Muscle of arm (tissue), 14 donors: Measurements from ENCODE around the gene EGR4. TPM values are rescaled to one million over a fixed set of nuclear protein-coding genes. Genes with fewer than 3 reads are reported as not detected.
A peak's percentile ranks its signal among the peaks of the same experiment; 100 is the strongest.

Experiments
- DNase-seq: peaks from one replicate; pipeline ENCODE4 v3.0.0-alpha.2; 2013
- long read RNA-seq, 11 donors: transcript quantifications; one replicate each; lab custom pipeline, GENCODE V29; 2026
- polyA plus RNA-seq, 12 donors: library from polyadenylated mRNA; unstranded; fragments of 120-200 nt; gene quantifications; one replicate each; pipeline ENCODE4 v1.2.1, GENCODE V29; 2013; ENCODE audit not compliant: insufficient read length in 12 of 12

The EGR4 gene
- polyA plus RNA-seq: under 1 TPM in 1 of 12 donors, not detected in 11; 0.11 TPM
- long read RNA-seq, donor 1: 0 reads
- long read RNA-seq, donor 2: 0 reads
- long read RNA-seq, donor 3: 0 reads
- long read RNA-seq, donor 4: 0 reads
- long read RNA-seq, donor 5: 0 reads
- long read RNA-seq, donor 6: 0 reads
- long read RNA-seq, donor 7: 0 reads
- long read RNA-seq, donor 8: 0 reads
- long read RNA-seq, donor 9: 0 reads
- long read RNA-seq, donor 10: 0 reads
- long read RNA-seq, donor 11: 0 reads

DNA sequence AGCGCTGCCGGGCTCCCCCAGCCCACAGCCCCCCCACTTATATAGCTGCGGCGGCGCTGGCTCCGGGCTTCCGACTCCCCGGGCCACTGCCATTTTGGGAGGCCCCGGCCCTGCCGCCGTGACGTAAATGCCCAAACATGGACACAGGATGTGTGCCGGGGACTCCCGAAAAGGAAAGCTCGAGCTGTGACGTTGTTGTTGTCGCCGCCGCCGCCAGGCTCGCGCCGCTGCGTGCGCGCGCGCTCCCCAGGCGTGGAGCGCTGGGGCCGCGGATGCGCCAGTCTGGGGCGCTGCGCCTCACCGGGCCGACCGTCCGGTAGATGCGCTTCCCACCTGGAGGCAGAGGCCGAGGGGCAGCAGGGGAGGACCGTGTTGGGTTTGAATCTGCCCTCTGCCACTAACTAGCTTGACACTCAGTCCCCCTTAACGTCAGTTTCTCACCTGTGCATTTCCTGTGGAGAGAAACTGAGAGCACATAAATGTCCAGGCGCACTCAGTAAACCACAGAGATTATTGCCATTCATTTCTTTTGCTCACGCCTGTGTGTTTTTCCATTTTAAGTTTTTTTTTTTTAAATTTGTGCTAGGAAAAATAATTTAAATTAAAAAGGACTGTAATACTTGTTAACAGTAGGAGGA, at the start of gene EGR4:
TSS of gene EGR4 (minus strand) at position 15 of the 638 bp plus-strand sequence. CDS start 231 bp downstream, outside the sequence.
- no peak for DNase-seq

- DNase-seq: no peak
These were observed 47.7 kb upstream of the EGR4 start for GRCh38 chr2:73341039-73341438.

- DNase-seq: no peak
These were observed 45.9 kb upstream of the EGR4 start for GRCh38 chr2:73339201-73339600.

DNA sequence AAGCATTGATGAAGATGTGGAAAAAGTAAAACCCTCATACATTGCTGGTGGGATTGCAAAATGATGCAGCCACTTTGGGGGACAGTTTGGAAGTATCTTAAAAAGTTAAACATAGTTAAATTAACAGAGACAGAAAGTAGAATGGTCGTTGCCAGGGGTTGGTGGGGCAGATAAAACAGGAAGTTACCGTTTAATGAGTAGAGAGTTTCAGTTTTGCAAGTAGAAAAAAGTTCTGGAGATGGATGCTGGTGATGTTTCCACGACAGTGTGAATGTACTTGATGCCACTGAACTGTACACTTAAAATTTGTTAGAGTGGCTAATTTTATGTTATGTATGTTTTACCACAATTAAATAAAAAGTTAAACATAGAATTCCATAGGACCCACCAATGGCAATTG, 44.5 kb upstream of the EGR4 start:
- DNase-seq: no peak

GRCh38 chr2:73334620-73335019, 41.3 kb upstream of the EGR4 start:
- DNase-seq: no peak

GRCh38 chr2:73334045-73334444, 40.7 kb upstream of the EGR4 start:
- no peak for DNase-seq

GRCh38 chr2:73333564-73333963, 40.2 kb upstream of the EGR4 start:
- no peak for DNase-seq

DNA sequence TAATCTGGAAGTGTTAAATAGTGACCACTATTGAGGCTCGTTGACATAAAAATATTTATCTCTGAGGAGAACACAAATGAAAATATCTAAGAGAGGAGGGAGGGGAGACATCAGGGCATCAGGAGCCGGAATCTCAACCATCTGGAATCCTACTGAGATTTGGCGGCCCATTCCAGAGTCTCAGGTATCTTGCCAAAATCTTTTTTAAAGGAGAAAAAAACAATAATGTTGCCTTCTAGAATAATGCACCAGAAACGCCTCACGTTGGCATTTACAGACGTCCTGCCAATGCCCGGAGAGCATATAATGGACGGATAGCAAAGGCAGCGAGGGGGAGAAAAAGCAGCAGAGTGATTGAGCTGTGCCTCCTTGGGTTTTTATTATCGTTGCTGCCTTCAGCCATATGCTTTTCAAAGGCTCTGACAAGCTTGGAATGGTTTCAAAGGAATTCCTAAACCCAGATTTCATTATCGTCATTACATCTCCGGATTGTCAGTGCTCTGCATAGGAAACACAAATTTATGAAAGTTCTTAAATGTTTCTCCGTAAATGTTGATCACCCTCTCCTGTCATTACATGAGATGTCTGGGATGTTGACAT, 30.9 kb upstream of the EGR4 start:
- DNase-seq: no peak

GRCh38 chr2:73323551-73323950, 30.2 kb upstream of the EGR4 start:
- no peak for DNase-seq

- DNase-seq: no peak
These were observed 21.1 kb upstream of the EGR4 start for GRCh38 chr2:73314441-73314840.

DNA sequence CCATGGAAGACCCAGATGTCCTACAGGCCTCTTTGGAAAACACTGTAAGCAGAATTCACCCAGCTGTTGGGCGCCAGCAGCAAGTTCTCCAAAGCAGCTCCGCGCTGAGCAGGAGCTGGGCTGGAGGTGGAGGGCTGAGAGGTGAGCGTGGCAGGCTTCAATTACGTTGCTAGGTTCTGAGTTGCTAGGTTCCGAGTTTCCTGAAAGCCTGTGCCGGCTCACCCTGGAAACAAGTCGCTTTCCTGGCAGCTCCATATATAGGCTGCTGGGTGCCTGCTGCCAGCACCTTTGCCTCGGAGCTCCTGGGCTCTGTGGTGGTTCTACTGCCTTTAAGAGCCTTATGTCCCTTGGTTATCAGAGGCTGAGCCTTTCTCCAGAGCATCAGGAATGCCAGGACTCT, 14.4 kb upstream of the EGR4 start:
- no peak for DNase-seq

DNA sequence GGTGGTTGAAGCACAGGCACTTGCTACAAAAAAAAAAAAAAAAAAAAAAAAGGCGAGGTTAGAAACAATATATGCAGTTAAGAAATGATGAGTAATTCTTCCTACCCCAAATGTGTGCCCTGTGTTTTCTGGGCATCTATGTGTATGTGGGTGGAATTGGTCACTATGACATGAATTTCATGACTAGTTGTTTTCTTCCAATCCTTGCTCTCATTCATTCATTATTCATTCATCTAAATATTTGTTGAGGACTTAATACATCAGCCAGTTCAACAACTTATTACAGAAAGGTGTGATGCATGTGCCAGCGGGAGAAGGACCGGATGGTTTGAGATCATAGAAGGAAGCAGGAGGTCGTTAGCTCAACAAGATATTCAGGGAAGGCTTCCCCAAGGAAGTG, 8.3 kb upstream of the EGR4 start:
- no peak for DNase-seq

DNA sequence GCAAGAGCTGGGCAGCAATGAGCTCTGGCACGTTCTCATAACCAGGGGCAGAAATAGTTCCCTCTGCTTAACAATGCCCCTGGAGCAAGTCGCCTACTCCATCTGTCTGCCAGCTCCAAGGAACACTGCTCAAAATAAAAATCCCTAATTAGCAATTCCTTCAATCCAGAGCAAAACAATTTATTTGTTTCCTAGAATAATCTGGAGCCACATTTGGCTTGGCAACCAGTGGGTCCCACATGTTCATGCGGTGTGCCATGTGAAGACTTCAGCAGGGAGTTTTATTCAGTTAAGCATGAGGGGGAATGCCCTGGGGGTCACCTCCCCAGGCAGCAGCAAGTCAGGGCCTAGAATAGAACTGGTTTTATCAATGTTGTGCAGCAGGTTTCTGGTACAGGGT, 7.6 kb upstream of the EGR4 start:
- DNase-seq: no peak

GRCh38 chr2:73297586-73297985, 4.2 kb upstream of the EGR4 start:
- DNase-seq: no peak

GRCh38 chr2:73297151-73297559, 3.8 kb upstream of the EGR4 start:
- no peak for DNase-seq

GRCh38 chr2:73295751-73296400, 2.5 kb upstream of the EGR4 start:
- DNase-seq: no peak

DNA sequence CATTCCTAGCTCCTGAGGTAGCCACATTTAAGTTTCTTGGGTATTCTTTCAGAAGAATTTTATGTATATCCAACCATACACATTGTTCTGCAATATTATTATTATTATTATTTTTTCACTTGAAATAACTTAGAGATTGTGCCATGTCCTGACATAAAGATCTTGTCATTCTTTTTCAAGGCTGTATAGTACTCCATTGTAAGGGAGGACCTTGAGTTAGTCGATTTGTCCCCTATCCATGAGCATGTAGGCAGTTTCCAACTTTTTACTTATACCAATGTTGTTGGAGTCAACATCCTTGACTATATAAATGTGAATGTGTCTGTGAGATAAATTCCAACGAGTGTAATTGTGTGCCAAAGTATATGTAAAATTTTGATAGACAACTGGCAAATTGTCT, 891 bp upstream of the EGR4 start:
- no peak for DNase-seq

DNA sequence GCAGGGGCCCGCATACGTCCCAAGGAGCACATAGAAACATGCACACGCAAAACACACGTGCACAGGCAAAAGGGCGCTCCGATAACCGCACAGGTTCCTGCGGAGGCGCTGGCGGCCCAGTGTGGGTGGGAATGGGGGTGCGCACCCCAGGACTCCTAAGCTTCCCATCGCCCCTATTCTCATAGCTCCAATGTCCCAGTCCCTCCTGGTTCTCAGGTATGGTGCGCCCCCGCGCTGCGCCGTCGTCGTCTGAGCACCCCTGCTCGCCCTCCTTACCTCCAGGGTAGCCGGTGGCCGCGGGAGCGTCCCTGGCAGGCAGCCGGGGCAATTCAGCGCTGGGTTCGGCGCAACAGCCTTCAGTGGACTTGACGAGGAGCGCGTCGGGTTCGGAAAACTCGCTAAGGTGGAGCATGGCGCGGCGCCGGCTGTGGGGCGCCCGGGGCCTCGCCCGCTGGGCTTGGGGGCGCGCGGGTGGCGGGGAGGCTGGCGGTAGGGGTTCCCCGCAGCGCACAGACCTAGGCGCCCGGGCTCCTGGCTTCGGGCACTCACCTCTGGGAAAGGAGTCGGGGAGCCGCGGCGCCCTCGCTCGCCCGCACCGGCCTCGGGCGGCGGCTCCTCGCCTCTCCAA, 328 bp downstream of the EGR4 start:
- no peak for DNase-seq

DNA sequence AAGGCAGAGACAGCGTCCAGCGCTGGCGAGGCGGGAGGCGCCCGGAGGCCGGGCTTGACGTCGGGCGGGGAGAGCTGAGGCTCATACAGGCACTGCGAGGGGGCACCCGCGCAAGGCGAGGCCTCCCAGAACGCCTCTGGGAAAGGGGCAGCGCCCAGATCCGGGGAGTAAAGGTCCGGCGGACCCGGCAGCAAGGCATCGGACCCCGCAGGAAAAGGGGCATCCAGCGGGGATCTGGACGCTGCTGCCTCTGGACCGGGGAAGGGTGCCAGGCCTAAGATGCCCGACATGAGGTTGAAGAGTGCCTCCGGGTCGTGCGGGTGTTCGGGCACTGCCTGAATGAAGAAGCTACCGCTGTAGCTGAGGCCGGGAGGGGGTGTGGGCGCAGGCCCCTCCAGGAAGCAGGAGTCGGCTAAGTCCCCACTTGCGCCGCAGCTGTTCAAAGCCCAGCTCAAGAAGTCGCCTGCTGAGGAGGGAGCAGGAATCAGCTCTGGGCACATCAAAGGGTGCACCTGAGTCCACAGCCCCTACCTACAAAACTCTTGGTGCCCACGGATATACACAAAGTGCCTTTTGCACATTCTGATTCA, 937 bp downstream of the EGR4 start:
- no peak for DNase-seq

GRCh38 chr2:73291461-73292315, 1.7 kb downstream of the EGR4 start:
- no peak for DNase-seq

GRCh38 chr2:73291093-73291460, 2.3 kb downstream of the EGR4 start:
- DNase-seq: peak; percentile 68
